GM21723 (cell line): ENCODE measurements around the gene MCL1.
"Not testable (repeated sequence)": the region's sequence is repeated elsewhere in the genome, so short reads cannot be mapped to it uniquely, and the experiment has no call there.

Experiments used
- ATAC-seq: cut with Tn5 transposase; IDR thresholded peaks from one replicate; pipeline ENCODE4 v1.9.1; 2021; ENCODE audit warnings: mild to moderate bottlenecking, moderate library complexity; ENCODE audit not compliant: unreplicated experiment

MCL1 gene

DNA sequence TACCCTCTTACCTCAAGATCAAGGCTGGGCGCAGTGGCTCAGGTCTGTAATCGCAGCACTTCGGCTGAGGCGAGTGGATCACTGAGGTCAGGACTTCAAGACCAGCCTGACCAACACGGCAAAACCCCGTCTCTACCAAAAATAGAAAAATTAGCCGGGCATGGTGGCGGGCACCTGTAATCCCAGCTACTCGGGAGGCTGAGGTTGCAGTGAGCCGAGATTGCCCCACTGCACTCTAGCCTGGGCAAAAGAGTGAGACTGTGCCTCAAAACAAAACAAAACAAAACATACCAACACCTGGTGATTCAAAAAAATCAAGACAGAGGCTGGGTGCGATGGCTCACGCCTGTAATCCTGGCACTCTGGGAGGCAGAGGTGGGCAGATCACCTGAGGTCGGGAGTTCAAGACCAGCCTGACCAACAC is 5.8 kb downstream of the MCL1 start:
- not testable (repeated sequence) for ATAC-seq

DNA sequence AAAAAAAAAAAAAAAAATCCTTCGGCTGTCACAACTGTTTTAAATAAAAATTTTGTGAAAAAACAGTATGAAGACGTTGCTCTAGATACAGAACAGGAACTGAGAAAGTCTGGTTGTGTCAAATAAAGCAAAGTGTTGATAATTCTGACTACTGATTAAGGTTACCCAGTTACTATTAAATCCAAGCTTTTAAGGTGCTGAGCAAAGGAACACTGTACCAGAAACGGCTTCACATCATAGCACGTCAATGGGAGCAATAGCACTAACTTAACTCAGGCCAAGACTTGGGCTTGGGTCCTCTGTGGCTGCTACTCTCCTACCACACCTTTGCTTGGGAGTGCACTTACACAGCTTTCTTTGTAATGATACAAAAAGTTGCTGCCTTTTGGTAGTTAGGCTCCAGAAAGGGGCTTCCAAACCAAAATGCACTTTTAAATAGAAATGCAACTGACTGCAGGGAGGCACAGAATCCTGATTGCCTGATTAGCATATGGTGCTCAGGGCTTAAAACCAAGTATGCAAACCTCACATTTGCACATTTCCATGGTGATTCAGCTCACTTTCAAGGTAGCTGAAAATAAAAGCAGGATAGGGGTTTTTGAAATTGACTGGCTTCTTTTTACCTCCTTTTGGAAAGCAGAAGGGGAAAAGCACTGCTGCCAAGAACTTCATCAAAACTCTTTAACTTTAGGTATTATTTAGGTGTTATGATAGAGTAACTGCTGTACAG is 6.3 kb downstream of the MCL1 start:
- ATAC-seq = no peak

DNA sequence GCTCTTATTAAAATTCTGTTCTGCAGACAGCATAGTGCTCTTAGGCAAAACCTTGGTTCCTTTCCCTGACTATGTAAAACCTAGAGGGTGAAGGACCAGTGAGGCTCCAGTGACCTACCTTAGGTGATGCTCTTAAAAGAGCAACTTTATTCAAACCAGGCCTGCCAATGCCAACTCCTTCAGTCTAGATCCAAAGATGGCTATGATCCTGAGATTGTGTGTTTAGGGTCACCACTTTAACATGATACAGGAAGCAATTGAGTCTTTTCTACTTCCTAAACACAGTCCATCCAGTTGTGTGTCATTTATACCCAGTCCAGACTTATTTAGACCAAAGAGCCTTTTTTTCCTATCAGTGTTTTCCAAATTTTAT is 10.8 kb downstream of the MCL1 start:
- ATAC-seq = no peak

DNA sequence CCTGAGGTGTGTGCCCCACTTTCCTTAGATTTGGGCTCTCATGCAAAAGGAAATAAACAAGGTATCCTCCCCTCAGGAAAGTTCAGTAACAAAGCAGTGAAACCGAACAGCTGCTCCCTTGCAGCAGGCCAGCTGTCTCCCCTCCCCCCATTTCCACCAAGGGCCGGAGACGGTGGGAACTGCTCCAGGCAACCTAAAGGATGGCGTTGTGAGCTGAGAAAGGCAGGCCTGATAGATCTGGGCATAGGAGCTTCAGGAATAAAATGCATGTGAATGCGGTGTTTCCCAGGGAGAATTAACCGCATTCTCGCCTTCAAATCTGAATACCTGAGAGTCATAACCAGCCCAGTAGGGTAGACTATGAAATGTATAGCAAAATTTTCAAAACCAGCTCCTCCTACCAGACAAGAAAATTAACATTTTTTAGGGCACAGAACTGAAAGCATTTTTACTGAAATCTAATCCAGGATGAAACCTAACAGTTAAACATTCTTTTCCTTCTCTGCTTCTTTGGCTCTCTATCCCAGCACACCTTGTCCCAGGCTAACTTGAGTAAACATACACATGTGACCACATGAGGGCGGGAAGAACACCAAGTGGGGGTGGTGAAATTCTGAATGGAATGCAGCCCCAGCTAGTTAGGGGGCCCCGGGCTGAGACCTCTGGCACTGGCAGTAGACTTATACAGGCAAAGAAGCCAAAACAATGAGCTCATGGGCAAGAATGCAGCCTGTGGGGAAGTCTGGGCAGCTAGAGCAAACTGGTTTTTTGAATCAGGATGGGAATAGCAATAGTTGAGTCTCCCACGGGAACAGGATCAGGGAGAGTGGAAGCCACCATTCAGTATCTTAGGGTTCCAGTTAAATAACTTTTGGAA is 11.5 kb downstream of the MCL1 start:
- ATAC-seq = peak; percentile 20

DNA sequence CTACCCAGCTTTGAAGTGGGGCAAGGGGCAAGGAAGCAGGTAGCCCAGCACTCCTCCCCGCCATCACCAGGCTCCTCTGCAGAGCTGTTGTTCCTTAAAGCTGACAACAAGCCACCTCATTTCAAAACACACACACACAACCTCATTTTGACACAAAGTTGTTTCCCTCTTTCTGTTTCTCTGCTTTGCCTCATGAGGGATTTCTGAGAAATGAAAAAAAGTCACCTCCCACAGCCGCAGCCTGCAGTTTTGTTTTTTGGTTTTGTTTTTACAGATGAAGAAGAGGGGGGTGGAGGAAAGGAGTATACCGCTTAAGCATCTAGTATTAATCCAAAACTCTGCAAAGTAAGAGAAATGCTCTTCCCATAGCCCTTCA is 12.1 kb downstream of the MCL1 start:
- peak; percentile 35 for ATAC-seq

DNA sequence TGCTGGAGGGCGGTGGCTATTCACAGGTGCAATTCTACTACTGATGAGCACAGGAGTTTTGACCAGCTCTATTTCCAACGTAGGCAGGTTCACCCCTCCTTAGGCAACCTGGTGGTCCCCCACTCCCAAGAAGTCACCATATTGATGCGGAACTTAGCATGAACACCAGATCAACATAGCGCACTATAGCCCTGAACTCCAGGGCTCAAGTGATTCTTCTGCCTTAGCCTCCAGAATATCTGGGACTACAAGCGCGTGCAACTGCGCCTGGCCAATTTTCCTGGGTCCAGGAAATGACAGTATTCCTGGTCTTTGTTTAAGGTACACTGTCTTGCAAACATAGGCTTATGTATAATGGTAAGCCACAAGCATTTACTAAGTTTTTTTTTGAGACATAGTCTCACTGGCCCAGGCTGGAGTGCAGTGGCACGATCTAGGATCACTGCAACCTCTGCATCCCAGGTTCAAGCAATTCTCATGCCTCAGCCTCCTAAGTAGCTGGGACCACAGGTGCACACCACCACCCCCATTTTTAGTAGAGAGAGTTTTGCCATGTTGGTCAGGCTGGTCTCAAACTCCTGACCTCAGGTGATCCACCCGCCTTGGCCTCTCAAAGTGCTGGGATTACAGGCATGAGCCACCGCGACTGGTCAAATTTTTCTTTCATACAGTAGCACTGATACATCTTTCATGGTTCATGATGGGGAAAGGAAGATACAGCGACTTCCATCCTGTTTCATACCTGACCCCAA is 12.6 kb downstream of the MCL1 start:
- ATAC-seq = no peak

DNA sequence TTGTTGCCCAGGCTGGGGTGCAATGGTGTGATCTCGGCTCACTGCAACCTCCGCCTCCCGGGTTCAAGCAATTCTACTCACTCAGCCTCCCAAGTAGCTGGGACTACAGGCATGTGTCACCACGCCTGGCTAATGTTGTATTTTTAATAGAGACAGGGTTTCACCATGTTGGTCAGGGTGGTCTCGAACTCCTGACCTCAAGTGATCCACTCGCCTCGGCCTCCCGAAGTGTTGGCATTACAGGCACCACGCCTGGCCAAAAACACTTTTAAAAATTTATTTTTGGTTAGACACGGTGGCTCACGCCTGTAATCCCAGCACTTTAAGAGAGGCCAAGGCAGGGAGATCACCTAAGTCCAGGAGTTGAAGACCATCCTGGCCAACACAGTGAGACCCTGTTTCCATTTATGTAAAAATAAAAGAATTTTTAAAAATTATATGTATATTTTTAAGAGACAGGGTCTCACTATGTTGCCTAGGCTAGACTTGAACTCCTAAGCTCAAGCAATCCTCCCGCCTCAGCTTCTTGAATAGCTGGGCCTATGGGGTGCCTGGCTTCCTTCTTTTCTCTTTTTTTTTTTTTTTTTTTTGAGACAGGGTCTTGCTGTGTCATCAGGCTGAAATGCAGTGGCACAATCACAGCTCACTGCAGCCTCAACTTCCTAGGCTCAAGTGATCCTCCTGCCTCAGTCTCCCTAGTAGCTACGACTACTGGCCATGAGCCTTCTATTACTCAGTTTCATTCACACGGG is 14.0 kb downstream of the MCL1 start:
- not testable (repeated sequence) for ATAC-seq

DNA sequence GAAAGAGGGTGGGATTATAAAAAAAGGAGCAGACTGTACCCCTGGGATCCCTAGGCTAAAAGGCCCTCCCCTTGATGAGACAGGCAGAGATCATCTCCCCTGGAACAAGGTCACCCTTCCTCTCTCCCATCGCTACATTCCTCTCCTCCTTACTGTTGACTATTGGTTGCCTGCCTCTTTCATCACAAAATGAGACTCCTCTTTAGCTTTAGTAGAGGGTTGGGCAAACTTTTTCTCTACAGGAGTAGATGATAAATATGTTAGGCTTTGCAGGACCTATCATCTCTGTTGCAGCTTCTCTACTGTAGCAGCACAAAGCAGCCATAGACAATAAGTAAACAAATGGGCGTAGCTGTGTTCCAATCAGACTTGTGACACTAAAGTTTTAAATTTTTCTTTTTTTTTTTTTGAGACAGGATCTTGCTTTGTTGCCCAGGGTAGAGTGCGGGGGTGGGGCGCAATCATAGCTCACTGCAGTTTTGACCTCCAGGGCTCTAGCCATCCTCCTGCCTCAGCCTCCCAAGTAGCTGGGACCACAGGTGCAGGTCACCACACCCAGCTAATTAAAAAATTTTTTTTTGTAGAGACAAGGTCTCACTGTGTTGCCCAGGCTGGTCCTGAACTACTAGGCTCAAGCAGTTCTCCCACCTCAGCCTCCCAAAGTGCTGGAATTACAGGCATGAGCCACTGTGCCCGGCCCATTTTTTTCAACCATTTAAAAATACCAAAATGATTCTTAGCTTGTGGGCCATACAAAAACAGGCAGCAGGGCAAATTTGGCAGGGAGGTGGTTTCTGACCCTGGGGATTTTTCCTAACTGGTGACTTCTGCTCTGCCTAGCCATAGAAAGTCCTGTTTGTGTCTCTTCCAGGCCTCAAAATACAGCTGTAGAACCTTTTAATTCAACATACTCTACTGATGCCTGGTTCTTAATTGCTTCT is 15.1 kb downstream of the MCL1 start:
- no peak for ATAC-seq

DNA sequence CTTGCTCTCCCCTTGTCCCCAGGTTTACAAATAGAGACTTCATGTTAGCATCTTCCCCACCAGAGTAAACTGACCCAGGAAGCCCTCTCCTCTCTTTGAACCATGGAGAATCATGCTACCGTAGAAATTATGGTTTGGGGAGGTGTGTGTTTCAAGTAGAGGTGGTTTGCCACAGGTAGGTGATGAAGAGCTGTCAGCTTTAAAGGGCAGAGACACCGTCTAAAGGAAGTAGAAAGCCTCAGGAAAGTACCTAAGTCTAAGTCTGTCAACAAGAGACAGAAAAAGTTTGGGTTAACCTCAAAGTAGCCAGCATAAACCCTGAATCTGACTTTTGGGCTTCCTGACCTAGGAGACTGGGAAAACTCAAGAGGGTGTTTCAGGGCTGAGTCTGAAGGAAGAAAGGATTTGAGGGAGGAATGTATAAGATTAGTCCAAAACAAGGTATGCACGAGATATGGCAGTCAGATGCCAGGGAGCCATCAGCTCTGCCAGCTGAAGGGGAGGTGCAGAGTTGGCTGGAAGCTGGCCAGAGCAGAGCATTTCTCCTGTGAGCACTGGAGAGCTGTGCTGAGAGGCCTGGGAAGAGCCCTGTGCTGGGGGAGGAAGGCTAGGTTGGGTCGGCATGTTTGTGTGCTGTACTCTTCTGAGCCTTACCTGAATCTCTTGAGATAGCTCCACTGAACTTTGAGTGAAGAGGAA is 15.9 kb downstream of the MCL1 start:
- ATAC-seq = no peak

DNA sequence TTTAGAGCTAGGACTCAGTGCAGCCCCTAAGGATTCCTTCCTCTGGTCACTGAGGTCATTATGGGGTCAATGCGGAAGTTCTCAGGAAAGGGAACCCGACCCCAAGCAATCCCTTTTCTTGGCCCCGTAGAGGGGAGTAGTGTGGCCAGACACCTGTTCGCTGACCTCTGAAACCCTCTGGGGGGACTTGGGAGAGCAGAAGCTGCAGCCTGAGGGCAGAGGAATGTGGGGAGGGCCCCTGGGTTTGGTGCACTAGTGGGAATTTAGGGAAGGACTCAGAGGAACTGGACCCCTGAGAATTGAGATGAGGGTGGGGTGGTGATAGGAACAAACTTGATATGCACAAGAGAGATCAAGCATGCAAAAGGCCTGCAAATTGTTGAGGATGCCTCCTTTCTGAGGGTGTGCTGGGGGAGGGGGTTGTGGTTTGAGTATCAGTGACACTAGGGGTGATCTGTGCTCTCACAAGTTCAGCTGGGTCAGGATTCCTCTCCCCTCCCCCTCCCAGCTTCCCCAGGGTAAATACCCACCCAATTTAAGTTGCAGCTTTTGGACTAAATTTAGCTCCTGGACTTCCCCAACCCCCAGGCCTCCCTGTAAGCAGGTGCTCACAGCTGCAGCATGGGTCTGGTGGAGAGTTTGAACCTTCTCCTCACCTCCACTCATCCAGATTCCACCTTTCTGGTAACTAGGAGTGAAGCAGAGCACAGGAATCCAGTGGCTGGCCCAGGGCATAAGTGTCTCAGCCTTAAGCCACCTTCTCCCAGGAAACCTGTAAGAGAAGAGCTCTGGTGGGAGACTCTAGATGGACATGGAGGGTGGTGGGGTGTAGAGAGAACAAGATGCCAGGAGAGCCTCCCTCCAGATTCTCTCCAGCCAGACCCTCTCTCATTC is 16.7 kb downstream of the MCL1 start:
- ATAC-seq = peak; percentile 35

DNA sequence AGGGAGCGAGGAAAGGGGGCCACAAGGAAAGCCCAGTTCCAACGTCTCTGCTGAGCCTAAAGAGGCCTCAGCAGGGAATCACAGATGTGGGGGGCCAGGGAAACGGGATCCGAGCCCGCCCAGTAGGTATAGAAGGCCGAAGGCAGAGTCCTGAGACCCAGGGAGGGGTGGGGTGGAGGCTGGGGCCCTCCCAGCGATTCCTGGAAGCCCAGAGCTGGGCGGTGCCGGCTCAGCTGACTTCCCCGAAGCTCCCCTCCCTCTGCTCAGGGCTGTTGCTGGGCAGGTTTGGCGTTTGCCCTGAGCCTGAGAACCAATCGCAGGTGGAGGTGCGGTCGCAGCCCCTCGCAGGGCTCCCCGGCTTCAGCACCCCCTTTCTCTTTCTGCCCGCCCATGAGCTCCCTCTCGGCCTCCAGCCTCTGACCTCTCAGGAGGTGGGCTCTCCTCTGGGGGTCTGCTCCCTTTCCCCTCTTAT is 17.4 kb downstream of the MCL1 start:
- peak; percentile 39 for ATAC-seq

DNA sequence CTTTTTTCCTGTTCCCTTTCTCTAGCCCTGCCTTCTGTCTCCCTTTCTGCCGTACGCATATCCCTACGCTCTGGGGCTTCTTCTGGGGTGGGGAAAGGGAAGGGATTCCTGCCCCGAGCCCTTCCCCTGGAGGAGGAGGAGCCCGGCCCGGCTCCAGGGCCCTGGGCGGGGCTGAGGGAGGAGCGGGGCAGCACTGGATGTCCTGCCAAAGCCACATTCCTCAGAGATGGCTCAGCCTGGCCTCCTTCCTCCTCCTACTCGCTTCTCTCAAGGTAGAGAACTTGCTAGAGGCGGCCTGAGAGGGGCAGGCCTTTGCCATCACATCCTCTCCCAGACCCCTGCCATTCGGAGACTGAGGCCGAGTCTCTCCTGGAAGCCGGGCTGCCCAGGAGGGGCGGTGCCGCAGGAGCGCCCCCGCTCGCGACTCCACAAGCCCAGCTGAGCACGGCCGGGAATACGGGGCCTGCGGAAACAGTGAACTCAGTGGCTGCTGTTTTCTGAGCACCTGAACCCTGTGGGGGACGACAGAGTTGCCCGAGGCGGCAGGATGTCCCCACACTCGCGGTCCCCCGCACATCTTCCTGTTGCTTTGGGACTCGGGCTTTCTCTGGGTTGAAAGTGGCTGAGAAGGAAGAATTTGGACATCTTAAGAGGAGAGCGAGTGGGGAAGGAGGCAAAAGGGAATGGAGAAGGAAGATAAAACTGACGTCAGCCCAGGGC is 18.0 kb downstream of the MCL1 start:
- peak; percentile 21 for ATAC-seq

DNA sequence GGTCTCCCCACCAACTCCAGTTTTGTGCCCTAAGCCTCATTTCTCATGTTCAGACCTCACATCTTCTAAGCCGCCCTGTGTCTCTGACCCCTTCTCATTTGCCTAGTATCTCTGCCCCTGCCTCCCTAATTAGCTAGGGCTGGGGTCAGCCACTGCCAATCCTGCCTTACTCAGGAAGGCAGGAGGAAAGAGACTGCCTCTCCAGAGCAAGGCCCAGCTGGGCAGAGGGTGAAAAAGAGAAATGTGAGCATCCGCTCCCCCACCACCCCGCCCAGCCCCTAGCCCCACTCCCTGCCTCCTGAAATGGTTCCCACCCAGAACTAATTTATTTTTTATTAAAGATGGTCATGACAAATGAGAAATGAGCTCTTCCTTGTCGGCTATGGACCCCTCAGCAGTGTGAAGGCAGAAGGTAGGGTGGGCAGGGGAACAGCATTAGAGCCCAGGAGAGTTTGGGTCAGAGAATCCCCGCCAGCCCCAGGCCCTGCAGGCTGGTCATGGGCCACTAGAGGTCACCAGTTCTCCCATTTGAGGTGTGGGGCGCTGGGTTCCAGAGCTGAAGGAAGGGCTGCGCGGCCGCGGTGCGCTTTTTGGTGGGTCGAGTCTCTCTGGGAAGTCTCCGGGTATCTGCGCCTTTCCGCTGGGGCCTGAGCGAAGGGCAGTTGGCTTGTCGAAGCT is 18.7 kb downstream of the MCL1 start:
- ATAC-seq = peak; percentile 37

DNA sequence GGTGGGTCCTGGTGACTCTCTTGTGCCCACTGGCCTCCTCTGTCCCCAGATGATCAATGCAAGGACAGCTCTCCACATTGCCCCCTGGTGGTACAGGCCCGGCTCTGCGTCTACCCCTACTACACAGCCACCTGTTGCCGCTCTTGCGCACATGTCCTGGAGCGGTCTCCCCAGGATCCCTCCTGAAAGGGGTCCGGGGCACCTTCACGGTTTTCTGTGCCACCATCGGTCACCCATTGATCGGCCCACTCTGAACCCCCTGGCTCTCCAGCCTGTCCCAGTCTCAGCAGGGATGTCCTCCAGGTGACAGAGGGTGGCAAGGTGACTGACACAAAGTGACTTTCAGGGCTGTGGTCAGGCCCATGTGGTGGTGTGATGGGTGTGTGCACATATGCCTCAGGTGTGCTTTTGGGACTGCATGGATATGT is 19.4 kb downstream of the MCL1 start:
- ATAC-seq = no peak

DNA sequence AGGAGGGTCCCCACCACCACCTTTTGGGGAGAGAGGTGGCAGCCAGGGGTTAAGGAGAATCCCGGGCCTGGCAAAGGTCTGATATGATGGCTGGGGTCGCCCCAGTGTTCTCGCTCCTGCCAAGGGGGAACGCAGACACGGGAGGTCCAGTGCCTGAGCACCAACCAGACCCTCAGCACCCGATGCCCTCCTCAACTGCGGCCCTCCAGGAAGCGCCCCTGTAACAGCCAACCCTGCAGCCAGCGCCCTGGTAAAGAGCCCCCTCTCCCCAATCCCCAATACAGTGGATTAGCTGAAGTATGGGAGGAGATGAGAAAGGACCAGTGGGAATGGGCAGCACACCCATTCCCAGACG is 19.8 kb downstream of the MCL1 start:
- no peak for ATAC-seq

DNA sequence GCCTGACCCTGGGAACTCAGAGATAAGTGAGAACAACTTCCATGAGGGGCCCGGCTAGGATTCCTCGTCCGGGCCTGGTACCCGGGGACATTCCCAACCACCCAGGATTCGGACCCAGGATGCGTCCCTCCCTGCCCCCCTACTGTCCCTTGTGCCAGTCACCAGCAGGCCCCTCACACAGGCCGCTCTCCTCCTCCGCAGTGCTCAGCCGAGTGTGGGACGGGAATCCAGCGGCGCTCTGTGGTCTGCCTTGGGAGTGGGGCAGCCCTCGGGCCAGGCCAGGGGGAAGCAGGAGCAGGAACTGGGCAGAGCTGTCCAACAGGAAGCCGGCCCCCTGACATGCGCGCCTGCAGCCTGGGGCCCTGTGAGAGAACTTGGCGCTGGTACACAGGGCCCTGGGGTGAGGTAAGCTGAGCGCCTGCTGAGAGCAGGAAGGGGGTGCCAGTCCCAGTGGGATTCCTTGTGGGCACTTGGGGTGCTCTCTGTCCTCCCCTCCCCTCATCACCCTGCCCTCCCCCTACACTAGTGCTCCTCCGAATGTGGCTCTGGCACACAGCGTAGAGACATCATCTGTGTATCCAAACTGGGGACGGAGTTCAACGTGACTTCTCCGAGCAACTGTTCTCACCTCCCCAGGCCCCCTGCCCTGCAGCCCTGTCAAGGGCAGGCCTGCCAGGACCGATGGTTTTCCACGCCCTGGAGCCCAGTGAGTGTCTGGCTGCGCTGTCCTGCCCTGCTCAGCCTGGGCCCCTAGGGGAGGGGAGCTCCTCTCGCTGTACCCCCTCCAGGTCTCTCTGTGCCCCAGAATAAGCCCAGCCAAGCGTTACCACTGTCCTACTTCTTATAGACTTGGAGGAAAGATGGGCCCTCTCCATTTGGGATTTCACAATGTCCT is 20.4 kb downstream of the MCL1 start:
- ATAC-seq = no peak
